ENCODE measurements around the gene UBE2I.
"Not testable (repeated sequence)": the region's sequence is repeated elsewhere in the genome, so short reads cannot be mapped to it uniquely, and the experiment has no call there.

UBE2I gene

DNA sequence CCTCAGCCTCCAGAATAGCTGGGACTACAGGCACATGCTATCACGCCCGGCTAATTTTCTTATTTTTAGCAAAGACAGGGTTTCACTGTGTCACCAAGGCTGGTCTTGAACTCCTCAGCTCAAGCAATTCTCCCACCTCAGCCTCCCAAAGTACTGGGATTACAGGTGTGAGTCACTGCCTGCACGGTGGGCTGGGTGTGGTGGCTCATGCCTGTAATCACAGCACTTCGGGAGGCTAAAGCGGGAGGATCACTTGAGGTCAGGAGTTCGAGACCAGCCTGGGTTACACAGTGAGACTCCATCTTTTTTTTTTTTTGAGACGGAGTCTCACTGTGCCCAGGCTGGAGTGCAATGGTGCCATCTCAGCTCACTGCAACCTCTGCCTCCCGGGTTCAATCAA lies 16.6 kb upstream of the UBE2I start:
- DNase-seq (ENCODE audit: low read depth, low spot score) = not testable (repeated sequence)

DNA sequence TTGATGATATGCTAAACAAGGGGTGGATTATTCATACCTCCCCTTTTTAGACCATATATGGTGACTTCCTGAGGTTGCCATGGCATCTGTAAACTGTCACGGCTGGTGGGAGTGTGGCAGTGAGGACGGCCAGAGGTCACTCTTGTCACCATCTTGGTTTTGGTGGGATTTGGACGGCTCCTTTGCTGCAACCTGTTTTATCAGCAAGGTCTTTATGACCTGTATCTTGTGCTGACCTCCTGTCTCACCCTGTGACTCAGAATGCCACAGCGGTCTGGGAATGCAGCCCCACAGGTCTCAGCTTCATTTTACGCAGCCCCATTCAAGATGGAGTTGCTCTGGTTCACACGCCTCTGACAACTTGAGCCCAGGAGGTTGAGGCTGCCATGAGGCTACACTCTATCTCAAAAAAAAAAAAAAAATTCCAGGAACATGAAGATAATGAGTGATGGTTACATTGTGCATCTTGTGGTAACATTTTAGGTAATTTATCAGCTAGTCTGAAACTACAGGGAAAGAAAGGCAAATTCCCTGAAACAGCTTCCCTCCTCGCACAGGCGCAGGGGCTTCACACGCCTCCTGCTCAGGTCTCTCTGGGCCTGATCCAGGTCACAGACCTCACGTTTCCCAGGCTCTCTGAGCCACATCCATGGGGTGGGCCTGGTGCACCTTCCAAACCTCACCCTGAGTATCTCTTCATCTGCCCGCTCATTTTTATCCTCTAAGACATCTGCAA lies 15.3 kb upstream of the UBE2I start:
- peak; percentile 33 for DNase-seq (ENCODE audit: low read depth, low spot score)

DNA sequence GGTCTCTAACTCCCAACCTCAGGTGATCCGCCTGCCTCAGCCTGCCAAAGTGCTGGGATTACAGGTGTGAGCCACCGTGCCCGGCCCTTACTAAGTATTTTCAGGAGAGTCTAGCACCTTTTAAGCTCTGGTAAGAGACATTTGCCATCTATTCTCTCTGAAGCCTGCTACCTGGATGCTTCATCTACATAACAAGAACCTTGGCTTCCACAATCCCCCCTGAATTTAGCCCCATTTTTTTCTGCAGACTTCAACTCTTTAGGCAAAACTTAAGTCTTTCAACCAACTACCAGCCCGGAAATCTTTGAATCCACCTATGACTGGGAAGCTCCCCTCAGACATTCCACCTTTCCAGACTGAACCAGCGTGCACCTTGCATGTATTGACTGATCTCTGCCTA lies 14.0 kb upstream of the UBE2I start:
- DNase-seq (ENCODE audit: low read depth, low spot score) = no peak

DNA sequence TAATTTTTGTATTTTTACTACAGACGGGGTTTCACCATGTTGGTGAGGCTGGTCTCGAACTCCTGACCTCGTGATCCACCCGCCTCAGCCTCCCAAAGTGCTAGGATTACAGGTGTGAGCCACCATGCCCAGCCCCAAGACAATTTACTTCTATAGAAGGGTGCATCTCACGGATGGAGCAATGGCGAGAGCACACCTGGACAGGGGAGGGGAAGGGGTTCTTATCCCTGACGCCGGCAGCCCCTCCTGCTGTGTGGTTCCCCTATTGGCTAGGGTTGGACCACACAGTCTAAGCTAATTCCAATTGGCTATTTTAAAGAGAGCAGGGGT lies 12.8 kb upstream of the UBE2I start:
- DNase-seq (ENCODE audit: low read depth, low spot score) = not testable (repeated sequence)

DNA sequence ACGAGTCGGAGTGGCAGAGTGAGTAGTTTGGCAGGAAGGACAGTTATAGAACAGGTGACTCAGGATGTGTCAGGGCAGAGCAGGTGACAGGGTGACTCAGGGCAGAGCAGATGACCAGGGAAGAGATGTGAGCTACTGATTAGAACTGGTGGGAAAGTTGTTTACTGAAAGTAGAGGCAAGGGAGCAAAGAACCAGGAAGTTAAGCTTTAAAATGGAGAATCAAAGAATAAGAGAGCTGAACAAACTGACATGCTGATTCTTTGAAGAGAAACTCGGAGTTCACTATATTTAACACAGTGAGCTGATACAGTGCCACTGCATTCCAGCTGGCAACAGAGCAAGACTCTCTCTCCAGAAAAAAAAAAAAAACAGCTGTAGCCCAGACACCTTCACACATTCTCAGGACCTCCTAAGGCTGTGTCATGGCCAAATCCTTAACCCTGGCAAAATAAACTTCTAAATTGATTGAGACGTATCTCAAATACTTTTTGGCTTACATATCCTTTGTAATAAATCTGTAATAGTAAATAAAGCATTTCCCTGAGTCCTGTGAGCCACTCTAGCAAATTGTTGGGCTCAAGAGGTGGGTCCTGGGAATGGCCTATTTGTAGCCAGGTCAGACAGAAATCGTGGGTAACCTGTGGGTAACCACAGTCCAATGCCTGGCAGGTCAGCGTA lies 12.3 kb upstream of the UBE2I start:
- DNase-seq (ENCODE audit: low read depth, low spot score) = peak; percentile 39

DNA sequence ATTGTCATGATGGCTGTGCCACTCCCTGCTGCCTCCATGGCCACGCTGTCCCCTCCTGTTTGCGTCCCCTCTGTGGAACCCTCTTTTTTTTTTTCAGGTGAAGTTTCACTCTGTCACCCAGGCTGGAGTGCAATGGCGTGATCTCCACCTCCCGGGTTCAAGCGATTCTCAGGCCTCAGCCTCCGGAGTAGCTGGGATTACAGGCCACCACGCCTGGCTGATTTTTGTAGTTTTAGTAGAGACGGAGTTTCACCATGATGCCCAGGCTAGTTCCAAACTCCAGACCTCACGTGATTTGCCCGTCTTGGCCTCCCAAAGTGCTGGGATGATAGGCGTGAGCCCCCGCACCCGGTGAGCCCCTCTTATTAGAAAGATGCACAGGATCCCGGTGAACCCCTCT lies 11.0 kb upstream of the UBE2I start:
- no peak for DNase-seq (ENCODE audit: low read depth, low spot score)

DNA sequence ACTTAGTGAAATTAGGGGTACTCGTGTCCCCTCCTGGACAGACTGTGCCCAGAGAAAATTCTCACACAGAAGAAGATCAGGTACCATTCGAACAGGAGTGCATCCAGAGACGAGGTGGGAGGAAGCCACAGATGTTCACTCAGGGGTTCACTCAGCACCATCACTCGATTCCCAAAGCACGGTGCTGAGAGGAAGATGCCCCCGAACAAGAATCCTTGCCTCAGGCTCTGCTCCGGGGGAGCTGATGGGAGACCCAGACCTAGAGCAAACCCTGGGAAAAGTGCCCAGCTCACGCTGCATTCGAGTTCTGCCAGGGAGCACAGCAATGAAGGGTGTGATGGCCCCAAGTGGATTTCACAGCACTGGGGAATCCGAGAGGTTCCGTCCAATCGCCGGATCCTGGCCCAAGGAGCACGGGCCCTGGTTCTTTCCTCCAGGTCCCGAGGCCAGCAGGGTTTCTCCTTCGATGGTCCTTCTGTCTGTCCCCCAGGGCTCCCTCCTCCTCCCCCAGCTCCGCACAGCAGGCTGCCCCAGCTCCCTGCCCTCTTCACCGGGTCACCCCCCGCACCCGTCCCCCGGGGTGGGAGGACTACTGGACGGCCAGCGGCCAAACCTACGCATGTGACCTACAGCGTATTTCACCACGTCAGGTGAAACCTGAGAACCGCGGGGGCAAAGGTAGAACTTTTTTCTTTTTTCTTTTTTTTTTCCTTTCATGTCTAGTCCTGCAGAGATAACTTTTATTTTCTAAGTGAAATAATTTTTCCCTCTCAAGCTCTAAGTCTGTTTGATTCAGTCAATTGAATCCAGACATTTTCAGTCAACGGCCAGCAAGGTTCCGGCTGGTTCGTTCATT lies 10.2 kb upstream of the UBE2I start:
- DNase-seq (ENCODE audit: low read depth, low spot score) = no peak

DNA sequence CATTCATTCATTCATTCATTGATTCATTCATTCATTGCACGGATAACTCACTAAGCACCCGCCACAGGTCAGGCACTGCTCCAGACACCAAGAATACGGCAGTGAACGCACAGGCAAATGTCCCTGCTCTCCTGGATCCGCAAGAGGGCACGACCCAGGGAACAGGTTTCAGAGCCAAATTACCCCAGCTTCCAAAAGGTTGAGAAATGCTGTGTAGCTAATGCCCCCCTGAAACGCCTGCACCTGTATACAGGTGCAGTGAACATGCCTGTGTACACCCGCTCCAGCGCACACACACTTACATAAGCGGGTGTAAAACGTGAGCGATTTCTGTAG lies 9.6 kb upstream of the UBE2I start:
- no peak for DNase-seq (ENCODE audit: low read depth, low spot score)

DNA sequence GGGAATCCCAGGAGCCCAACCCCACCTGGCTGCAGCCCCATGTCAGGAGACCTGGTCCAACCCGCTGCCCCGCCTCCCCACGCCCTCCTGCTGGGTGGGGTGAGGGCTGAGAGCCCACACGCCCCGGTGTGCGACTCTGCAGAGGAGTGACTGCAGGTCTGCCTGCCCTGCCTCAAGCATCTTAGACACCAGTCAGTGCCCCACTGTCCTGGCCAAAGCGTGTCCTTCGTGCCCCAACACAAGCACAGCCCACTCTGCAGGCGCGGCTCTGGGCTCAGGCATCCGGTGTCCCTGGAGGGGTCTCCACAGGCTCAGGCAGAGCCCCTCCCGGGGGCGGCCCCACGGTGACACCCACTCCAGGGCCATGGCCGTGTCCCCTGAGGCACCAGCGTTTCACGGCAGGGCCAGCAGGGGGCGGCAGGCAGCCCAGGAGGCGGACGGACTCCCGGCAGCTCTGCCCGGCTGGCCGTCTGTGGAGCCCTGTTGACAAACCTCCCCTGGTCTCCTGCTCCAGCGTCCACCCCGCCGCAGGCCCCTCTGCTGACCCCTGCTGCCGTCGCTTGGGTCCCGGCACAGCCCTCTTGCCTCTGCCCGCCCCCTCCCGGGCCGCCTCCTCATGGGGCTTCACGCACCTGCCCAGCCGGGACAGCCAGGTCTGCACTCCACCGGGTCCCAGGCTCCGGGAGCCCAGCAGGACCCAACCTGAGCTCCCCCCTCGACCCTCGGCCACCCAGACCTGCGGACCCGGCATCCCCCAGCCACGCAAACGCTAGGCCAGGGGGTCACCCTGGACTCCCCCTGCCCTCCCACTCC lies 8.6 kb upstream of the UBE2I start:
- peak; percentile 84 for DNase-seq (ENCODE audit: low read depth, low spot score)

DNA sequence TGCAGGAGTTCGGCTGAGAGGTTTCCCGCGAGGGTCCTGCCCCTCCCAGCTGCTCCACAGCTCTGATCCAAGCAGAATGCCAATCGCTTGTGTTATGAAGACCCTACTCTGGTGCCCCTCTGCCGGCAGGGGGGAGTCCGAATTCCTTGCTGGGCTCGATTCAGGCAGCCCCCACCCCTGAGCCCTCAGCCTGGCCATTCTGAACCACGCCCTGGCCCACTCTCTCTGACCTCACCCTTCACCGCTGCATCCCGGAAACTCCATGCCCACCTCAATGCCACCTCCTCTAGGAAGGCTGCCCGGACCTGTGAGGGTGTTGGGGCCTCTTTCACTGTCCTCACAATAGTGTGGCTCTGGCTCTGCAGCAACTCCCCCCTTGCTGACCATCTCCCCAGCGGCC lies 7.9 kb upstream of the UBE2I start:
- no peak for DNase-seq (ENCODE audit: low read depth, low spot score)

DNA sequence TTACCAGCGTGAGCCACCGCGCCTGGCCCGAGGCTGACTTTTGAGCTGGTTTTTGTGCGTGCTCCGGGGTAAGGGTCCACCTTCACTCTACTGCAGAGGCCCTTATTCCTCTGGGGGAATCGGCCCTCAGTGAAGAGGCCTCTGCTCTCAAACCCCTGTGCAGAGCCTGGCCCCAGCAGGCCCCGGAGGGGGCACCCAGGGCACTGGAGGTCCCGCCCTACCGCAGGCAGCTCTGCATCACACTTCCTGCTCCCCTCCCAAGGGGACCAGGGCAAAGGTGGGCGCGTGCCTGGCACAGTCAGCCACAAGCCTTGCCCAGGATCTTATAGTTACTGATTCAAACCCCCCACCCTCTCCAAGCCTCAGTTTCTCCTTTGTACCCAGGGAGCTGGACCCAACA lies 3.6 kb upstream of the UBE2I start:
- DNase-seq (ENCODE audit: low read depth, low spot score) = no peak

DNA sequence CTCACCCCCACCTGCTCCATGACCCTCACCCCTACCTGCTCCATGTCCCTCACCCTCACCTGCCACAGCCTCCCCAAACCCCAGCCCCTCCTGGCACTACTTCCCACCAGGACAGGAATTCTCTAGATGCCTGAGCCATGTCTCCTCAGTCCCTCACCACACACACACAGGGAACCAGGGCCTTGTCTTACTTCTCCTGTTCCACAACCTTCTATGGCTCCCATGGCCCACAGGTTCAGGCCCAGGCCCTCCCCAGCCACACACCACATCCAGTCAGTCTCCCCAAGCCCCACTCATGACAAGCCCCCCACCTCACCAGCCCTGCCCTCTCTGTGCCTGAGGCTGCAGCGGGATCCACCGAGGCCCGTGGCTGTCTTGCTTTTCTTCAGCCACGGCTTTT lies 3.1 kb upstream of the UBE2I start:
- no peak for DNase-seq (ENCODE audit: low read depth, low spot score)

DNA sequence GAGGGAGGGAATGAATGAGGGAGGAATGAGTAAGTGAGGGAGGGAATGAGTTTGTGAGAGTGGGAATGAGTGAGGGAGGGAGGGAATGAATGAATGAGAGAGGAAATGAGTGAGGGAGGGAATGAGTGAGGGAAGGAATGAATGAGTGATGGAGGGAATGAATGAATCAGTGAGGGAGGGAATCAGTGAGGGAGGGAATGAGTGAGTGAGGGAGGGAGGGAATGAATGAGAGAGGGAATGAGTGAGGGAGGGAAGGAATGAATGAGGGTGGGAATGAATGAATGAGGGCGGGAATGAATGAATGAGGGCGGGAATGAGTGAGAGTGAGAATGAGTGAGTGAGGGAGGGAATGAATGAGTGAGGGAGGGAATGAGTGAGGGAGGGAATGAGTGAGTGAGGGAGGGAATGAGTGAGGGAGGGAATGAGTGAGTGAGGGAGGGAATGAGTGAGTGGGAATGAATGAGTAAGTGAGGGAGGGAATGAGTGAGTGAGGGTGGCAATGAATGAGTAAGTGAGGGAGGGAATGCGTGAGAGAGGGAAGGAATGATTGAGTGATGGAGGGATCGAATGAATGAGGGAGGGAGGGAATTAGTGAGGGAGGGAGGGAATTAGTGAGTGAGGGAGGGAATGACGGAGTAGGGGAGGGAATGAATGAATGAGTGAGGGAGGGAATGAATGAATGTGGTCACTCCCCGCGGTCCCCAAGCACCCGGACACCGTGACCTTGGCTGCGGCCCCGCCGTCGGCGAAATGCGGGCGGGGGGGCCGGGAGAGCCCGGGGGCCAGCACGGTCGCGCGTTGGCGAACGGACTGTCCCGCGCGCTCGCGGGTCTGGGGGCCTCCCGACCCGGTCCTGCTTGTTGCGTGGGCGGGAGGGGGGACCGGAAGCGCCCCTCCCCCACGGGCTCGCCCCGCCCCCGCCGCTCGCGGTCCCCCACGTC lies 1.1 kb upstream of the UBE2I start:
- DNase-seq (ENCODE audit: low read depth, low spot score) = peak; percentile 57

DNA sequence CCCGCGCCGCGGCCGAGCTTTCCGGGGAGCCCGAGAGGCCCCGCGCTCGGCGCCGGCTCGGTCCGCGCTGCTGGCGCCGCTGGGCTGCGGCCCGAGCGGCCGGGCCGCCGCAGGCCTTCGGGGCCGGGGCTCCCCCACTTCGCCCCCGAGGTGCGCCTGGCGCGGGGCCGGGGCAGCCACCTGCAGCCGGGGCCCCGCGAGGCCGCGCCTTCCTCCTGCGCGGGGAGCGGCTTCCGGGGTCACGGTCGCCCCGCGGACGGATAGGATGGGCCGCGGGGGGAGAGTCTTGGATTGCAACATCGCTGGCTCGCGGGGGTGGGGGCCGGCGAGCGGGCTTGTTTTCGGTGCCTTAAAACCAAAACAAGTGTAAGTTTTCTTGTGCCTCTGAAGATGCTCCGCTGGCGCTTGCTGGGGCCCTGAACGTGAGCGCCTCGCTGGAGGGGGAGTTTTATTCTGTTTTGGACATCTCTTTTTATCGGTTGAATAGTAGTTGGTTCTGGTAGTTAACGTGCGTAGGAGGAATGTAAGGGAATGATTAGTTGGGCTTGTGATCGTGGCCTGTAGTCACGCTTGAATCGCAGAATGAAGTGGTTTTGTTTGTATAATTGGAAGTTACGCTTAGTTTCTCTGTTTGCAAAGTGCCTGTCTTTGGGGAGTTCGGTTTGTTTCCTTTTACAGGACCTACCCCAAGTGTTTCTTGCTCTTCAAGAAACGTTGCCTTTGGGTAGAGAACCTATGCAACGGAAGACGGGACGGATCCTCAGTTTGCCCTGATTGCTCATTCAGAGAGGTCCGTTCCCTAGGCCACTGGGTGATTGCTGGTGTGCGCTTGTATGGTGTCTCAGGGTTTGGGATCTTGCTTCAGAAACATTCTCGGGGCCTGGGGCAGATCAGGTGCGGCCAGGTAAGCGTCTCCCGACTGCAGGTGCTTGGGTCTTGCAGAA lies 724 bp downstream of the UBE2I start:
- no peak for DNase-seq (ENCODE audit: low read depth, low spot score)

DNA sequence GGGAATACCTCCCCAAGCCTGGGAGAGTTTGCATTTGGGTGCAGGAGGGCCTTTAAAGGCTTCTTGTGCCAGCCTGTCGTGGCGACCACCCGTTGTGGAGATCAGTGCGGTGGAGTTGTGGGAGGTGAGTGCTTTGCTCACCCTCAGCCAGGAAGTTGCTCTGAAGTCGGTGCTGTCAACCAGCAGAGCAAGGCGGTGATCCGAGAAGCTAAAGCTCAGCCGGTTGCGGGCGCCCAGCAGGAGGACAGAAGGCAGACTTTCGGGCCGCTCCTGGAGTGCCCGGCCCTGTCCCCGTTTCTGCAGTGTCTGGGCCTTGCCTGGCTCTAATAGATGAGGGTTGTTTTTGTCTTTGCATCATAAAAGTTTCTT lies 1.4 kb downstream of the UBE2I start:
- DNase-seq (ENCODE audit: low read depth, low spot score) = no peak

DNA sequence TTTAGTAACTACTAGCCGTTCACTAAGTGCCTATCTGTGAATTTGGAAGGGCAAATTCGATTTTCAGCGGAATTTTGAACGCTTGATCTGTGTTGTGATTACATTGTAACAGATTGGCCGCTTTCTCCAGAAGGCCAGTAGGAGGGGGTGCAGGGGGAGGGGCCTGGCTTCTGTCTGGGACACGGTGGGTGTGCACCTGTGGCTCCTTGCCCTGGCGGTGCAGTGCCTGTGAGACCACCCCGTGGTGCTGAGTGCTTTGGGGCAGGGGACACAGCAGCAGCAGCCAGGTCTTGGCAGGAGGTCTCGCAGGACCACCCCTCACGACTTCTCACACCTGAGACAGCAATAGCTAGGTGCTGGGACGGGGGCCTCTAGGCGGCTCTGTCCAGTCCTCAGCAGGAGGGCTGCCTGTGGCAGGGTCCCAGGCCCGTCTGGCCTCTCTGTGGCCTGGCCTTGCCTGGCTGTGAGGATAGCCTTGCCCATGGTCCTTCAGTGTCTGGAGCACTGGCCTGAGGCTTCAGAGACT lies 1.8 kb downstream of the UBE2I start:
- DNase-seq (ENCODE audit: low read depth, low spot score) = no peak

DNA sequence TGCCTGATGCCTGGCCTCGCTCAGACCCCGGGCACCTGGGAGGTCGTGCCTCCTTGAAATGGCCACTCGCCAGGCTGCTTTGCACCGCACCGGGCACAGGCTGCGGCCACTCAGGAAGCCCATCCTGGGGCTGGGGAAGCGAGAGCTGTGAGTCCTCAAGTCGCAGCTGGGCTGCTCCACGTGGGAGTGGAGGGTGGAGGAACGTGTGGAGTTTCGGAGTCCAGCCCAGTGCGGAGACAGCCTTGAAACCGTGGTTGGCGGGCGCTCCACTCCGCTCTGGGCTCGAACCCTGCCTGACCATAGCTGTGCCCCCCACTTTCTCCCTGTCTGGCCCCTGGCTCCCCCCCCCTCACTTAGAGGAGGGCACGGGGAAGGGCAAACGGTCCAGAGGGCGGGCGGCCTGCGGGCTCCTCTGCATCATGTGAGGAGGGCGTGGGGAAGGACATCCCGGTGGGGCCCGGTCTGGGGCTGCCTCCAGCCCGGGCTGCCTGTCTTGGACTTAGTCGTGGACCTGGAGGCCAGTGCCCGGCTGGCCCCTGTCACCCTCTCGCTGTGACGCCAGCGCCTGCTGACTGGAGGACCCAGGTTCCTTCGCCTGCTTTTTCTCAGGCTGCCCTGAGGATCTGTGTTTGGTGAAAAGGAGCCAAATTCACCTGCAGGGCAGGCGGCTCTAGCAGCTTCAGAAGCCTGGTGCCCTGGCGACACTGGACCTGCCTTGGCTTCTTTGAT lies 2.5 kb downstream of the UBE2I start:
- DNase-seq (ENCODE audit: low read depth, low spot score) = no peak

DNA sequence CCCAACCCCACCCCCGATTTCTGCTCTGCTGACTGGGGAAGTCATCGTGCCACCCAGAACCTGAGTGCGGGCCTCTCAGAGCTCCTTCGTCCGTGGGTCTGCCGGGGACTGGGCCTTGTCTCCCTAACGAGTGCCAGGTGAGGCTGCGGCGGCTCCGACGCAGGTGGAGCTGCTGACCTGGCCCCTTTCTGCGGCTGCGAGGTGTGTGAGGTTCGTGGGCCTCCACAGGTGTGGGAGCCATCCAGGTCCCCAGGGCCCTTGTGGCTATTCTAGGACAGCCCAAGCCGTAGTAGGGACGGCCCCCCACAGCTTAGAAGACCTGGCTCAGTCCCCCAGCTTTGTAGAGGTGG lies 3.0 kb downstream of the UBE2I start:
- no peak for DNase-seq (ENCODE audit: low read depth, low spot score)

DNA sequence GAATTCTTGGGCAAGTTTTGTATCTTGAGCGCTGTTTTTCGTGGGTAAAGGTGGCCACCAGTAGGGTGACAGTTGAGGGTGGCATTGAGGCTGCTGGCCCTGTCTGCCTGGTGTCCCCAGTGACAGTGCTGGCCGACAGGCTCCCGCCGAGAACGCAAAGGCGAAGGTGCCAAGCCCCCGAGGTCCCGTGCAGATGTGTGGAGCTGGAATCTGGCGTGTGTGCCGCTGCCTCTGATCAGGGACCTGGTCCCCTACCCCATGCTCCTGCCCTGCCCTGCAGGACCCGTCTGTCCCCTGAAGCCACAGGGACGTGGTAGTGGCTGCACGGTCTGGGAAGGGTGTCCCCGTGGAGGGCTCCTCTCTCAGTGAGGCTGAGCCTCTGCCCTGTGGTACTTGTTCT lies 3.5 kb downstream of the UBE2I start:
- no peak for DNase-seq (ENCODE audit: low read depth, low spot score)

All from ELF-1 (cell line).